HUES6 (cell line): ENCODE measurements around the gene NDUFS4.
"Not testable (repeated sequence)": the region's sequence is repeated elsewhere in the genome, so short reads cannot be mapped to it uniquely, and the experiment has no call there.

ENCODE experiments used
- H3K27ac ChIP-seq: 2 replicates; pipeline ENCODE4 v1.7.0; 2013; ENCODE audit warnings: low read depth, mild to moderate bottlenecking, low read length, inconsistent platforms
- H3K27me3 ChIP-seq: 2 replicates; pipeline ENCODE4 v1.6.1; 2013; ENCODE audit warnings: low read length; ENCODE audit not compliant: control insufficient read depth, insufficient read depth
- H3K36me3 ChIP-seq: 2 replicates; pipeline ENCODE4 v1.6.1; 2013; ENCODE audit warnings: low read length; ENCODE audit not compliant: control insufficient read depth, insufficient read depth
- H3K4me1 ChIP-seq: 2 replicates; pipeline ENCODE4 v1.6.1; 2013; ENCODE audit warnings: low read length; ENCODE audit not compliant: control insufficient read depth, insufficient read depth
- H3K4me3 ChIP-seq: 2 replicates; pipeline ENCODE4 v1.5.1; 2013; ENCODE audit warnings: low read depth, low read length
- H3K9ac ChIP-seq: one replicate; pipeline ENCODE4 v1.6.1; 2013; ENCODE audit warnings: mild to moderate bottlenecking, low read length
- H3K9me3 ChIP-seq: 2 replicates; pipeline ENCODE4 v1.6.1; 2013; ENCODE audit warnings: low read depth, low read length; ENCODE audit not compliant: control insufficient read depth, insufficient read depth

The NDUFS4 gene

DNA sequence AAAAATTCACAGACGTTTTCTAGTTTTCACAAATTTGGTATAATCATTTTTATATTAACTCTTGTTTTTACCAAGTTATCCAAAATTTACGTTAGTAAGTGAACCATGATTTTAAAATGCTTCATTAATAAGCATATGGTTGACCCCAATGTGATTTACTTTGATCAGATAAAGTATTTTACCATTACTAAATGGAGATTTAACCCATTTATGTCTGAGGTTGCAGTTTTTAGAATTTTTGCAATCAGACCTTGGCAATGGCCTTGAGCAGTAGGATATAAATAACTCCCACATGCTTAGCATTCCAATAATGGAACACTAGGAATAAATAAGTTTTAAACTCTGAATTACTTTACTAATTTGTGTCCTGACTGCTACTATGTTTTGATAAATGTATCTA is 84.6 kb downstream of the NDUFS4 start:
- Histone ChIP-seq H3K36me3 (peaks cover 19% of the 10 kb centered on the region), H3K27me3 (no peaks in the 10 kb centered on the region), H3K27ac (peak overlapping the region; percentile 53; the same call in 1 of the 2 replicates), H3K4me1 (peaks cover 42% of the 10 kb centered on the region), H3K4me3 (no peak overlapping the region), H3K9ac (no peak overlapping the region), H3K9me3 (peaks cover 5% of the 10 kb centered on the region)

DNA sequence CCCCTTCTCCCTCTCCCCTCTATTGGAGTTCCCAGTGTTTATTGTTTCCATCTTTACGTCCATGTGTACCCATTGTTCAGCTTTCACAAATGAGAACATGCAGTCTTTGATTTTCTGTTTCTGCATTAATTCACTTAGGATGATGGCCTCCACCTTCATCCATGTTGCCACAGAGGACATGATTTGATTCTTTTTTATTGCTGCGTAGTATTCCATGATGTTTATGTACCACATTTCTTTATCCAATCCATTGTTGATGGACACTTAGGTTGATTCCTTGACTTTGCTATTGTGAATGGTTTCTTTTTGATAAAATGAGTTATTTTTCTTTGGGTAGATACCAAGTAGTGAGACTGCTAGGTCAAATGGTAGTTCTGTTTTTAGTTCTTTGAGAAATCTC is 88.9 kb downstream of the NDUFS4 start:
- Histone ChIP-seq H3K4me1 (peaks cover 18% of the 10 kb centered on the region), H3K27me3 (no peaks in the 10 kb centered on the region), H3K4me3 (no peak overlapping the region), H3K9me3 (peaks cover 5% of the 10 kb centered on the region), H3K27ac (no peak overlapping the region), H3K9ac (no peak overlapping the region), H3K36me3 (peaks cover 19% of the 10 kb centered on the region)

DNA sequence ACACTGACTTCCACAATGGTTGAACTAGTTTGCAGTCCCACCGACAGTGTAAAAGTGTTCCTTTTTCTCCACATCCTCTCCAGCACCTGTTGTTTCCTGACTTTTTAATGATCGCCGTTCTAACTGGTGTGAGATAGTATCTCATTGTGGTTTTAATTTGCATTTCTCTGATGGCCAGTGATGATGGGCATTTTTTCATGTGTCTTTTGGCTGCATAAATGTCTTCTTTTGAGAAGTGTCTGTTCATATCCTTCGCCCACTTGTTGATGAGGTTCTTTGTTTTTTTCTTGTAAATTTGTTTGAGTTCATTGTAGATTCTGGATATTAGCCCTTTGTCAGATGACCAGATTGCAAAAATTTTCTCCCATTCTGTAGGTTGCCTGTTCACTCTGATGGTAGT is 100.1 kb downstream of the NDUFS4 start:
- not testable (repeated sequence) for H3K27me3 ChIP-seq, H3K9ac ChIP-seq, H3K36me3 ChIP-seq, H3K9me3 ChIP-seq, H3K4me1 ChIP-seq, H3K4me3 ChIP-seq, H3K27ac ChIP-seq

DNA sequence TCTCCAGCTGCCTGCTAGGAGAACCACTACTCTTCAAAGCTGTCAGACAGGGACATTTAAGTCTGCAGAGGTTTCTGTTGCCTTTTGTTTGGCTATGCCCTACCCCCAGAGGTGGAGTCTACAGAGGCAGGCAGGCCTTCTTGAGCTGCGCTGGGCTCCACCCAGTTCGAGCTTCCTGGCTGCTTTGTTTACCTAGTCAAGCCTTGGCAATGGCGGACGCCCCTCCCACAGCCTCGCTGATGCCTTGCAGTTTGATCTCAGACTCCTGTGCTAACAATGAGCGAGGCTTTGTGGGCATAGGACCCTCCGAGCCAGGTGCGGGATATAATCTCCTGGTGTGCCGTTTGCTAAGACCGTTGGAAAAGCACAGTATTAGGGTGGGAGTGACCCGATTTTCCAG is 104.9 kb downstream of the NDUFS4 start:
- H3K4me3 ChIP-seq, H3K27me3 ChIP-seq, H3K4me1 ChIP-seq, H3K27ac ChIP-seq, H3K9ac ChIP-seq: not testable (repeated sequence)
- H3K36me3 ChIP-seq: peaks cover 12% of the 10 kb centered on the region
- peaks cover 13% of the 10 kb centered on the region for H3K9me3 ChIP-seq

DNA sequence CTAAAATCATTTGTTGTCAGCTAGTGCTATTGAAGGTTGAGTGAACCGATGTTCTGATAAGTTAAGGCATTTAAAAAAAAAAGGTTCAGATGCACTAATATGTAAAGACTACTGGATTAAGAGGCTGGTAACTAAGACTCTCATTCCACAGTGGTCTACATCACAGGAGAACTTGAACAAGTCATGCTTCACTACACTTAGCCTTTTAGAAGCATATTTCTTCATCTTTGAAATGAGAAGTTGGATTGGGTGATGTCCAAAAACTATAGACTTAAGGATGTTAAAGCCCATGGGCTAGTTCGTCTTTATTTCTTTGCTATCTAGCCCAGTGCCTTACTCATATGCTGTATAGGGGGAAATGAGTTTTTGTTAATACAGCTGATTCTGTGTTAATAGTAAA is 107.2 kb downstream of the NDUFS4 start:
- Histone ChIP-seq H3K4me3 (no peak overlapping the region), H3K4me1 (peaks cover 21% of the 10 kb centered on the region), H3K27ac (no peak overlapping the region)

DNA sequence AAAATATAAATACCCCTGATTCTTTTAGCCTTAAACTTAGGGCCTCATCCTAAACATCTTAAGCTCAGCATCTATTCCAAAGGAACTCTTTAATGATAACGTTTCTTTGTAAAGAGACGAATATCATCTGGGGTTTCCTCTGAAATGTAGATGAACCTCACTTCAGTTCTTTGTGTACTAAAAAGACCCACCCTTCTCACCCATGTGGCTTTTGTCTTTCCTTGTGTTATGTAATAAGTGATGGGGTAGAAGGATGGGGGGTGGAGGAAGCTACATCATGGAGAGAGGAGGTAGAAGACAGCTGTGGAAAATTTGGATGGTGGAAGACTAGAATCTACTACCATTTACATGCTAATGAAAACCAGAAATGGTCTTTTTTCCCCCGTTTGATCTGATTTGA is 111.0 kb downstream of the NDUFS4 start:
- H3K27ac ChIP-seq: peak overlapping the region; percentile 75; the same call in 1 of the 2 replicates
- peaks cover 24% of the 10 kb centered on the region for H3K4me1 ChIP-seq

More for the DNA sequence above, 107.2 kb downstream of the NDUFS4 start:
- Histone ChIP-seq H3K9me3 (peaks cover 13% of the 10 kb centered on the region), H3K27me3 (no peaks in the 10 kb centered on the region), H3K9ac (no peak overlapping the region), H3K36me3 (peaks cover 12% of the 10 kb centered on the region)

DNA sequence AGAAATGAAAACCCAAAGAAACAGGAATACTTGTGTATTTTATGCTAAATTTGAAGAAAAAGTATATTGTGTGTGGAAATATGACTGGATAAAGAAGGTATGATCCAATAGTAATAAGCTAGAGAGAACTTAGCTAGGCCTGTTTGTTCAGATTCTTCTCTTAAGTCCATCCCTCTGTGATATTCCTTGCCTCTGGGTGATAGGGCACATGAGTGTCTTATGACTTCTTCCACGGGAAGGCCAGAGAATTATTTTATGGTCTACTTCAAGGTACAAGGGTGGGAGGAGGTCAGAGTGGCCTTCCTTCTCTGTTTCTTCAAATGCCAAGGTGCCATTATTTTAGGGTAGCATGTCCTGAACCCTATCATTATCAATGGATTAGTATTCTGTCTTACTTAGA is 113.7 kb downstream of the NDUFS4 start:
- Histone ChIP-seq H3K36me3 (peaks cover 2% of the 10 kb centered on the region; the same call in 1 of the 2 replicates), H3K9ac (no peak overlapping the region)

More for the DNA sequence above, 111.0 kb downstream of the NDUFS4 start:
- Histone ChIP-seq H3K4me3 (0 out of 2 replicates have a peak overlapping the region, but pooled peaks have one; percentile 15), H3K27me3 (no peaks in the 10 kb centered on the region), H3K9ac (peak overlapping the region; percentile 59), H3K9me3 (peaks cover 2% of the 10 kb centered on the region), H3K36me3 (peaks cover 5% of the 10 kb centered on the region; the same call in 1 of the 2 replicates)

DNA sequence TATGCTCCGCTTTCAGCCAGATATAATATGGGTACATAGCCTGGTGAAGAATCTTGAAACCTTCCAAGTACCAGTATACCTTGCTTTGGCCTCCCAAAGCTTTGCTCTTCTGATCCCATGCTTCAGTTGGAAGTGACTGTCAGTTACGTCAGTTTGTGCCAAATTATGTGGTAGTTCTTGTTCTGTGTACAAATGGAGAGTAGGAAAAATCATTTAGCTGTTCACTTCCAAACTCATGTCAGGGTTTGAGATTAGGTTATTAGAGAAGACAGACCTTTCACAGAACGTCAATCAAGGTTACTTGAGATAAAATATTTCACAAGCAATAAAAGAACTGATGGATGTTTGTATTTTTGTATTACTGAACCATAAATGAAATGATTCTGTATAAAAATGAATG is 117.2 kb downstream of the NDUFS4 start:
- Histone ChIP-seq H3K9me3 (no peaks in the 10 kb centered on the region; the same call in 1 of the 2 replicates), H3K27me3 (no peaks in the 10 kb centered on the region), H3K27ac (no peak overlapping the region), H3K4me1 (peaks cover 3% of the 10 kb centered on the region), H3K4me3 (no peak overlapping the region), H3K9ac (no peak overlapping the region), H3K36me3 (peaks cover 2% of the 10 kb centered on the region; the same call in 1 of the 2 replicates)

More for the DNA sequence above, 113.7 kb downstream of the NDUFS4 start:
- no peaks in the 10 kb centered on the region for H3K27me3 ChIP-seq
- no peaks in the 10 kb centered on the region; the same call in 1 of the 2 replicates for H3K9me3 ChIP-seq
- no peak overlapping the region for H3K27ac ChIP-seq
- peaks cover 23% of the 10 kb centered on the region for H3K4me1 ChIP-seq
- H3K4me3 ChIP-seq: no peak overlapping the region

DNA sequence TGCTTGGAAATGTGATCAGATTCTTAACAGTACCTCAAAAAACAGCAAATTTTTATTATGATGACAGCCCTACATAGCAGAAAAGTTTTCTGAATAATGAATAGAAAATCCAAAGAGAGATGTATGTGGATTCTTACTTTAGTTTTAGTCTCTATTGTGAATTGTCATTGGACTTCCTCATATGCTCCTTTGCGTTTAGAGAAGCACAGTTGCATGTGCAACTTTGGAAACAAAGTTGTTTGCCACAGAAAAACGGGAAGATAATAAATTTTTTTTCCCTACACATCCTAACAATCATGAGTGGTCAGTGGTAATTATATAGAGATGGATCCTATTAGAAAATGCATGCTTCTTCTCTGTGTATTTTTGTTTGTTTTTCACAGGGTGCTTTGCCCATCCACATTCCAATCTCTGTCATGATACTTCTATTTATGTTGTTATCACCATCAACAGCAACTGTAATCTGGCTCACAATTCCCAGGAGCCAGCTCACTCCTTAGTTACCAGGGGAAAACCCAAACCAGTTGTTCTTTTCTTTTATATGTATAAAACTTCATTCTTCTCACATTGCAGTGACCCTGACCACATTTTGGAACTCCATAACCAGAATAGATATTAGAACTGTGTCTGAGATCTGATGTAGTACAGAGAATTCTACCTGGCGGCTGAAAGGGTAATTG is 118.7 kb downstream of the NDUFS4 start:
- Histone ChIP-seq H3K9ac (no peak overlapping the region), H3K4me3 (no peak overlapping the region), H3K9me3 (no peaks in the 10 kb centered on the region; the same call in 1 of the 2 replicates), H3K27ac (no peak overlapping the region), H3K4me1 (no peaks in the 10 kb centered on the region), H3K36me3 (peaks cover 11% of the 10 kb centered on the region; the same call in 1 of the 2 replicates), H3K27me3 (no peaks in the 10 kb centered on the region)

DNA sequence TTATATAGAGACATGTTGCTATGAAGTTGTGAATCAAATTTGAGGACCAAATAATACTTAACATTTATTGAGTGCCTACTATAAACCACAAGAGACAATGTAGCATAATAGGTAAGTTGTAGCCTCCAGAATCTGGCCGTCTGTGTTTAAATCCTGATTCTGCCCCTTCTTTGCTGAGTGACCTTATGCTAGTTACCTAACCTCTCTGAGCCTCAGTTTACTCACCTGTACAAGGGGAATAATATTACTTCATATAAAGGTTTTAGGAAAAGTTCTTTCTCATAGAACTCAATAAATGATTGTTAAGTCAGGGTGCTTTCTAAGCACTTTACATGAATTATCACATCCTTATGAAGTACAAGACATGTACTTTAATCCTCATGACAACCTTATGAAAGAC is 120.6 kb downstream of the NDUFS4 start:
- no peaks in the 10 kb centered on the region; the same call in 1 of the 2 replicates for H3K9me3 ChIP-seq
- H3K27me3 ChIP-seq: no peaks in the 10 kb centered on the region
- no peaks in the 10 kb centered on the region for H3K4me1 ChIP-seq

DNA sequence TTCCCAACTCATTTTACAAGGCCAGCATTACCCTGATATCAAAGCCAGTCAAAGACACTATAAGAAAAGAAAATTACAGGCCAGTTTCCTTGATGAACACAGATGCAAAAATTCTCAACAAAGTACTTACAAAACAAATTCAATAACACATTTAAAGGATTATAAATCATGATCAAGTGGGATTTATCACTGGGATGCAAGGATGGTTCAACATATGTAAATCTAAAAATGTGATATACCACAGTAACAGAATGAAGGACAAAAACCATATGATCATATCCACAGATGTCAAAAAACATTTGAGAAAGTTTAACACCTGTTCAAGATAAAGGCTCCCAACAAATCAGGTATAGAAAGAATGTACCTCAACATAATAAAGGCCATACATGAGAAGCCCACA is 130.6 kb downstream of the NDUFS4 start:
- H3K9me3 ChIP-seq: peaks cover 41% of the 10 kb centered on the region

More for the DNA sequence above, 120.6 kb downstream of the NDUFS4 start:
- Histone ChIP-seq H3K36me3 (peaks cover 15% of the 10 kb centered on the region; the same call in 1 of the 2 replicates), H3K4me3 (no peak overlapping the region), H3K27ac (no peak overlapping the region), H3K9ac (no peak overlapping the region)

More for the DNA sequence above, 130.6 kb downstream of the NDUFS4 start:
- Histone ChIP-seq H3K36me3 (no peaks in the 10 kb centered on the region), H3K4me1 (no peaks in the 10 kb centered on the region), H3K27me3 (no peaks in the 10 kb centered on the region), H3K27ac (no peak overlapping the region), H3K9ac (no peak overlapping the region), H3K4me3 (no peak overlapping the region)
